GM18499 (cell line): ENCODE results near the gene KIT.

Experiments
- ATAC-seq: cut with Tn5 transposase; IDR thresholded peaks from one replicate; pipeline ENCODE4 v1.9.1; 2021; ENCODE audit warnings: moderate number of reproducible peaks; ENCODE audit not compliant: insufficient read depth, unreplicated experiment

KIT gene

DNA sequence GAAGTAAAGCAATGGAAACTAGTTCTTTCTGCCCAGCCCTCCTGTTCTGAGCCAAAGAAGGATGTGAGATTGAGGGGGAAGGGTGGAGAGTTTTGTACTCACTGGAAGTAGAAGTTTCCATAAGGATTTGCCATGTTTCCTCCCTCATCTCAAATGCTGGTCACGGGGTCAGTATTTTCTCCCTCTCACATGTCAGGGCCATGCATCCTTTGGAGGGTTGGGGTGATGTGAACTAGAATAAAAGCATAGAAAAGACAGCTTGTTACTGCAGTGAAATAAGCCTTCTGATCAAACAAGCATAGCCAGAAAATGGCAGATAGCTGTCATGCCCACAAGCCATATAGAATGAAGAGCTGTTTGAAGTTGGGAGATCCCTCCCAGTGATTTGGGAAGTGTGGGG, 79.7 kb downstream of the KIT start:
- ATAC-seq, result no peak

DNA sequence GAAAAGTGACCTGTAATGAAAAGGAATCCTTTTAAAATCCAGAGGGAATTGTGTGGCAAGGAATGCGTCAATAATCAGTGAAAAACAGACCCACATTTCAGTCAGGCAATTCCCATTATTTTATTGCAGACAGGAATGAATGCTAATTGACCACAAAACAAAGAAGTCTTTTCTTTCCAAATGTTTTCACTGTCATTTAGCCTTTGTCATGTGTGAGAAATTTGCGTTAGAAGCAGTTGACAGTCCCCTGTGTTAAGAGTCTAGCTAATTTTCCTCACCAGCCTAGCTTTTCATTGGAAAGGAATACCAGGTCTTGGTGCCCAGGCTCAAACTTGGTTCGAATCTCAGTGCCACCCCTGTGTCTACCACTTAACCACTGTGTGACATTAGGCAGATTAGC, 83.4 kb downstream of the KIT start:
- no peak for ATAC-seq

DNA sequence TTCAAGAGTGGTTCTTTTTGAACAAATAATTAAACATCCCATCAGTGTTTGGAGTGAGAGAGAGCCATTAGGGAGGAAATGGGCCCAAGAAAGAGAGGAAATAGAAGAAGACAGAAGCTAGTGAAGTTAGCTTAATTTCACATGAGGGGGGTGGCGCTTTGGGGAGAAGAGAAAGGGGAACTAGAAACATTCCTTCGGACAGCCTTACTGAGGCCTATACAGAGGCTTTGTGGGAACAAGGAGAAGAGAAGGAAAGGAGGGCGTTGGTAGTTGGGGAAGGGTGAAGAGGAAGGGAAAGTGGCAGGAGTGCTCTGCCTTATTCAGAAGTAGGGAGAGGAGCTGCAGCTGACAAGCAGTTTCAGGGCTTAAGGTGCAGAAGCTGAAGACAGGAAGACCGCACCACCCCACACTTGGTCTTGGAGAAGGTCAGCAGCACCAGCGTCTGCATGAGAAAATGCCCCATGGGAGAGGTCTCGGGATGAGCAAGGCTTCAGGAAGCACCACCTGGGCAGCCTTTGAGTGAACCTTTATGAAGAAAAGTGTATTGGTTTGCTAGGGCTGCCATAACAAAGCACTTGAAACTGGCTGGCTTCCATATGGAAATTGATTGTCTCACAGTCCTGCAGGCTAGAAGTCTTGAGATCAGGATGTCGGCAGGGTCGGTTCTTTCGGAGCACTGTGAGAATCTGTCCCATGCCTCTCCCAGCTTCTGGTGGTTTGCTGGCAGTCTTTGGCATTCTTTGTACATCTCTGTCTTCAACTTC, 85.1 kb downstream of the KIT start:
- ATAC-seq, result no peak

DNA sequence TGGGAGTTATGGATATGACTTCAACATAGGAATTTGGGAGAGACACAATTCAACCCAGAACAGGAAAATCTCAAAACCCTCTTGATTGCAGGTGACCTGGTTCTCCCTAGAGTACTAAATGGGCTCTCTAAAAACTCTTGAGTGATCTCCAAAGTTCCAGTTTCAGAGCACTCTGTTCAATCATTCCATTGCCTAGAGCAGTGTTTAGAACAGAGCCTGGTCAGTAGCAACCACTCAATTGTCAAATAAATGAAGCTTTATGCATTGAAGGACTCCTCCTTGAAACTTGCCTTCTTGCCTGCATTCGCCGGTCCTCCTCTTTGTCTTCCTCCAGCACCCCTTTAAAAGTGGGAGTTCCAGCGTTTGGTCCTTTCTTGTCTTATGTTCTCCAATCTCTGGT, 85.8 kb downstream of the KIT start:
- no peak for ATAC-seq

DNA sequence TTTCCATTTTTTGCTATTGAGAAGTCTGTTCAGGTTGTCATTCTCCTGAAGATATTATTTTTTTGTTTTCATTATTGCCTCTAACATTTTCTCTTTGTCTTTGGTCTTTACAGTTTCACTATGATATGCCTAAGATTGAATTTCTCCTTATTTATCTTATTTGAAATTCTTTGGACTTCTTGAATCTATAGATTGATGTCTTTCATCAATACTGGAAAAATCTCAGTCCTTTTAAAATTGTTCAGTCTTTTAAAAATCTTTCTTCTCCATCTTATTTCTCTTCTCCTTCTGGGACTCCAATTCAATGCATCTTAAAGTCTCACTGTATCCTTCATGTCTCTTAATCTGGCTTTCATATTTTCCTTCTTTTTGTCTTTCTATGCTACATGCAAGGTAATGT, 86.7 kb downstream of the KIT start:
- no peak for ATAC-seq

DNA sequence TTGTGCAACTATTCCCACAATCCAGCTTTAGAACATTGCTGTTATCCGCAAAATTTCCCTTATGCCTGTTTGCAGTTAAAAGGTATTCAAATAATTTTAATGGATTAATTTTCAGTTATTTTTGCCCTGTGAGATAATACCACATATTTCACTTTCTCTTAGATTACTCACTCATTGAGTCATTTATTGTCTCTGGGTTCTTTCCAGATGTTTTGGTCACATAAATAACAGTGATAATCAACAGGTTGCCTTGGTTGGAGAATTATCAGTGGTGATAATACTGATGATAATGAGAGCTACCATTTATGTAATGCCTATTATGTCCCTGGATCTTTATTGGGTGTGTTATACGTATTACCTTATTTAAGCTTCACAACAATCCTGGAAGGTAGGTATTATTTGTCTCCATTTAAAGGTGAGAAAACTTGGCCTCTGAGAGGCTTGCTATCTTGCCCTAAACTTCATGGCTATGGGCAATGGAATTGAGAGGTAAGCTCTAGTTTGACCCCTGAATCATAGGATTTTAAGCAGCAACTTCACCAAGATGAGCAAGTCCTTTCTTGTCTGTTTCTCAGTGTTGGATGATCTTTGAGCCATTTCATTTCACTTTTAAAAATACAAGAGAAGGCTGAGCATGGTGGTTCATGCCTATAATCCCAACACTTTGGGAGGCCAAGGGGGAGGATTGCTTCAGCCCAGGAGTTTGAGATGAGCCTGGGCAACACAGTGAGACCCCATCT, 87.4 kb downstream of the KIT start:
- no peak for ATAC-seq

DNA sequence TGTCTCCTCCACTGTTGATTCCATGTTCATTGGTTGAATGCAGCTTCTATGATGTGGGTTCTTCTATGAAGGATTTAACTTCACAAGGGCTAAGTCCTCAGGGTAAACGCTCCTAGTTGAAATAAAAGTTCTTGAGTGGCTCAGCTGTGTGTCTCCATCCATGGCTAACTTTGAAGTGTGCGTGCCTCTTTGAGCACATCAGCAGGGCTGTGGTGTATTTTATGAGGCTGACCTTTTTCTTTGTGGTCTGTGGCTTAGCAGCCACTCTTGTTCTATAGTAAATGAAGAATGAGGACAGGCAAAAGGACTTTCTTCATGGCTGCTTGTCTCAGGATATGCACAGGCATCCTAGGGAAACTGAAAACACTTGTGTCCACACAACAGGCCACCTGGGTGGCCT, 88.5 kb downstream of the KIT start:
- no peak for ATAC-seq

DNA sequence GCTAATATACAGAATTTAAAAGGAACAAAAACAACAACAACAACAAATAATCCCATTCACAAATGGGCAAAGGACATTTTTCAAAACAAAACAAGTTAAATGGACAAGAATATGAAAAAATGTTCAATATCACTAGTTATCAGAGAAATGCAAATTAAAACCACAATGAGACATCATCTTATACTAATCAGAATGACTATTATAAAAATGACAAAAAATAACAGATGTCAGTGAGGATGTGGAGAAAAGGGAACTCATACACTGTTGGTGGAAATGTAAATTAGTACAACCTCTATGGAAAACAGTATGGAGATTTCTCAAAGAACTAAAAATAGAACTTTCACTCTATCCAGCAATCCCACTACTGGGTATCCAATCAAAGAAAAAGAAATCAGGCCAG, 92.6 kb downstream of the KIT start:
- ATAC-seq, result no peak

DNA sequence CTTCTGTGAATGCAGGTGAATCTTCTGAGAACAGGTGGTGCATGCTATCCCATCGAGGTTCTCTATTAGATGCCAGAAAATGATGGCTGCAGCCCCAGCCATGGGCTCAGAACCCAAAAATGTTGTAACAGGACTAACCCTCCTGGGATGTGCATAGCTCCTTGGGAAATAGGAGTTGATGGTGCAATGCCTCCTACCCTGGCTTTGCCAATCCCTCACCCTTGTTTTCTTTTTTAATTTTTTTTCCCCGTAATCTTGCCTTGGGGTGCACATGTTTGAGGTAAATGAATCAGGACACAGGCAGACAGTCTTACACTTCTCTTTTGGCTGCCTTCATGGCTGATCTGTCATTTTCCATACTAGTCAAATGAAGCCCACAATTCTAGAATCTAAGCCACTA, 96.6 kb downstream of the KIT start:
- no peak for ATAC-seq

DNA sequence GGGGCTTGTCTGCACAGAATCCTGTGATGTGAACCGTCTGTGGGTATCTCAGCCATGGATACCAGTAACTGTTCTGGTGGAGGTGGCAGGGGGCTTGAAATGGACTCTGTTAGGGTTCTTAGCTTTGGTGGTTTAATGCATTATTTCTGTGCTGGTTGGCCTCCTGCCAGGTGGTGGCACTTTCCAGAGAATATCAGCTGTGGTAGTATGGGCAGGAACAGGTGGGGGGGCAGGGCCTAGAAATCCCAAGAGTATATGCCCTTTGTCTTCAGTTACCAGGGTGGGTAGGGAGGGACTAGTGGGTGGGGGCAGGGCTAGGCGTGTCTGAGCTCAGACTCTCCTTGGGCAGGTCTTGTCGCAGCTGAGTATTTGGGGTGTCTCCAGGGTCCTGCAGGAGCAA, 106.7 kb downstream of the KIT start:
- no peak for ATAC-seq

DNA sequence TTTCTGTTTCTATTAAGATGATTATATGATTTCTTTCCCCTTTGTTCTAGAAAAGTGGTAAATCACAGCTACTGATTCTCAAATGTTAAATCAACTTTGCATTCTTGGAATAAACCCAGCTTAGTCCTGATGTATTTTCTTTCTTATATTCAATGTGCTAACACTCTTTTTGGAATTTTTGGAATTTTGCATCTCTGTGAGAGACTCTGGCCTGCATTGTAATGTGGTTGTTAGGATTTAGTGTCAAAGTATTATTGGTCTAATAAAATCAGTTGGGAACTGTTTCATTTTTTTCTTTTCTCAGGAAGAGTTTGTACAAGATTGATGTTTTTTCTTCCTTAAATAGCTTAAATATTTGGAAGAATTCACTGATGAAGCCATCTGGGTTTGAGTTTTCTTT, 109.6 kb downstream of the KIT start:
- ATAC-seq, result no peak

DNA sequence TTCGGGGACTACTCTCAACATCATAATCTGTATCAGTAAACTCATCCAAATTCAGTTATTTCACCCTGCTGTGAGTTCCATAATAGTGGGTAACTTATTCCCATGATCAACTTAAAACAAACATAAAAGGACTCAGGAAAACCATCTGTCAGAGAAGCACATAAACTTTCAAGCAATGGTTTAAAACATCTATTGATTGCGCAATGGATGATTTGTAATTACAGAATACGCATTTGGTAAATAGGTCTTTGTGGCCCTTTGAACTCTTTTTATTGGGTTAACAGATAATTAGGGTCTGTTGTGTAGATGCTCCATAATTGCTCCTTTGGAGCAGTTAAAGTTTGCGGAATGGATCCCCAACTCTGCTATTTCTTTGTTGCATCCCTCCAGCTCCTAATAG, 115.3 kb downstream of the KIT start:
- no peak for ATAC-seq

DNA sequence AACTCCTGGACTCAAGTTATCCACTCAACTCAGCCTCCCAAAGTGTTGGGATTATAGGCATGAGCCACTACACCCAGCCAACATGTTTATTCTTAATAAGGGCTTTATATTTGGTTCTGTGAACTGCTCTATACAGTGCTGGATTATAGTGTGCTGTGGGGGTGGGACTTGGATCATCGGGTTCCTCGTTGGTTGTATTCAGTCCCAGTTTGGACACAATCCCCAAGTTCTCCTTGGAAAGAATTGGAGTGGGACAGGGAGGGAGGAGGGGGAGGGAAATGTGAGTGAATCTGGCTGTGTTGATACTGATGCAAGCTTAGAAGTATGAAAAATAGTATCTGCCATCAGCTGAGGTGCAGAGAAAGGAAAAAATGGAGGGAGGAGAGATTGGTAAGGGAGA, 121.3 kb downstream of the KIT start:
- no peak for ATAC-seq

DNA sequence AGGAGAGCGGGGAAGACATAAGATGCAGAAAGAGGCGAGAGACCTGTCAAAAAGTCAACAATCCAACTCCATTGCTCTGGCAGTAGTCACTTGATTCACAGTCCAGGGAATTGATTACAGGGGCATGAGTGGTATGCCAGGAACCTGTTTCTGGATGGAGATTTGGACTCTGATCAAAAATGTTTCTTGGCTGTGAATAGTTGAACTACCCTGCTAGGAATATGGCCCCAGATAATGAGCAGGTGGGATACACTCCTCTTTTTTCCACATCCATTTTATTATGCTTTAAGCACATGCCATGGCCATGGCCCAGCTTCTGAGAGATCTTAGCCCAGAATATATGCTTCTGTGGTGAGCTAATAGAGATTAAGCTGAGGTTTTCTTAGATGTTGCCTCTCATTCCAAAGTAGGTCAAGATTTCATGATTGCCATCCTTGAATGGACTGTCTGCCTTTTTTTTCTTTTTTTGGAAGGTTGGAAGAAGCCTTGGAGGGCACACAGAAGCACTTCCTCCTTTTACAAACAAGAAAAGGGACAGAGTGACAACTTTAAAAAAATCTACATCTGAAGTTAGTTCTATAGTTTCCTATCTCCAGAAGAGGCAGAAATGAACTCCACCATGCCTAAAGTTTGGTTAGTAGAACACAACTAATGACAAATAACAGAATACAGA, 121.9 kb downstream of the KIT start:
- no peak for ATAC-seq

DNA sequence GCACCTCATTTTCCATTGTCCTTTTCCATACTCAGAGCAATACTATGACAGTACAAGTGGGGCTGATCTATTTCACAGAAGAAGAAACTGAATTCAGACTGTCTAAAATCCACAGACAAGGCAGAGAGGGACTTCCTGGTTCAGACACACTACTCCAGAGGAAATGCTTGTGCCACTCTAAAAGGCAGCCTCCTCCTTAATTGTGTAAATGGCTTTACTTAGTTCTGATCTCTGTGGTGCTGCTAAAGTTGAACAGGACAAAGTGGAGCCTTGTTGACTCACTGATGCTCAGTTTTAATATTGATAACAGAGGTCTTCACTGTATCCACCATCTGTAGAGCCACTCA, 122.4 kb downstream of the KIT start:
- ATAC-seq, result no peak

DNA sequence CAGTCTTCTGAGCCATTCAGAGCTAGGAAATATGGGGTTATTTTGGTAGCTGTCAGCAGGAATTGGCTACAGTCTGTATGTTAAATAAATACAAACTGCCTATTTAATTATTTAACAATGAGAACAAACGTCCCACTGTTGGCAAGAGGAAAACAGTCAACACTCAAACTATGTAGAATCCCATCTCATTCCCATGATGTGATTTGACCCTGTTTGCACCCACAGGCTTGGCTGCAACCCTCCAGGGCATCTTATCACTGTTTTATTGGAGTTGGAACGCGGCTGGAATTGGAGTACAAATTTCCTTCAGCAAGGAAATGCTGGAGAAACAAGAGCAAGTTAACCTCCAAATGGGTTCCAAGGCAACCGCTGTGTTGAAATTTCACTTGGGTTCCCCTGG, 124.0 kb downstream of the KIT start:
- ATAC-seq, result no peak

DNA sequence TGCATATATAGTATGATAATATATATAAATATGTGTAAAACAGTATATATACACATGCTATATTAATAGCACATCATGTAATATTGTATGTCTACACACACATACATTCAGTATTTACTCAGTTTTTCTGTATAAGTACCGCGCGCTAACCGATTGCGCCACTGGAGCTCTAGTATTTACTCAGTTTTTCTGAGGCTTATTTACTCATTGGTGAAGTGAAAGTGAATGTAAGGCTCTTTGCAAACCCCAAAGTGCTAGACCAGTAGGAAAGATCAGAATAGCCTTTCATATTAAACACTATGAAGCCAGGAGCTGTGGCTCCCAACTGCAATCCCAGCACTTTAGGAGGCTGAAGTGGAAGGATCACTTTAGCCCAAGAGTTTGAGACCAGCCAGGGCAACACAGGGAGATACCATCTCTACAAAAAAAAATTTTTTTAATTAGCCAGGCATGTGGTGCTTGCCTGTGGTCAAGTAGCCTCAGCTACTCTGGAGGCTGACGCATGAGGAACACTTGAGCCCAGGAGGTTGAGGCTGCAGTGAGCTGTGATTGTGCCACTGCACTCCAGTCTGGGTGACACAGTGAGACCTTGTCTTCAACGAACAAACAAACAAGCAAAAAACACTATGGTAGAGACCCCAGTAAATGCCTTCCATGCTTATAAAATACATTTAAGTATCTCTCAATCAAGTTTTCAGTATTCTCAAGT, 125.8 kb downstream of the KIT start:
- ATAC-seq, result no peak

DNA sequence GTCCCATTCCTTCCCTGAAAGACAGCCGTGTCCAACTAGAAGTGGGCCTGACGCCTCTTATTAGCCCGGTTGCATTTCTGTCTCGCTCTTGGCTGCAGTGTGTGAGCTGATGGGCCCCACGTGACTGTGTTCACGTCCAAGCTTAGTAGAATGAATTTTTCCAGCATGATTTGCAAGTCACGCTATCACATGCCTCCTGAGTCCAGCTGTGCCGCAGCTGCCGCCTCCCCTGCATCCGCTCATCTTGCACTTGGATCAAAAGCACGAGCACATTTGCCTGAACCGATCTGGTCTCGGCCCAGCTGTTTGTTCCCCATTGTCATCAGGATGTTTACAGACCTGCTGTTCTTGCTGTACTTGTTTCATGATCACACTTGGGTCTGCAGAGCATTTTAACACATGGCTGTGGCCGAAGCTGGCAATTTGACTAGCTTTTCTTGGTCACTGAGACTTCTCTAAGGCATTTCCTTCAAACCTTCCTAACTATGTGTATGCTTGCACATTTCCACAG, 126.5 kb downstream of the KIT start:
- ATAC-seq, result no peak
